Muscle layer of colon (tissue), 2 donors: ENCODE results near the gene IDUA.

Source experiments
- H3K27ac ChIP-seq: one replicate; pipeline ENCODE4 v1.7.0; 2013; ENCODE audit warnings: low read depth, mild to moderate bottlenecking, low read length, moderate library complexity
- H3K27me3 ChIP-seq, 2 donors: one replicate each; pipeline ENCODE4 v1.7.0; 2013; ENCODE audit warnings: low read length in 2 of 2, mild to moderate bottlenecking in 2 of 2; ENCODE audit not compliant: insufficient read depth in 2 of 2, control insufficient read depth in 1 of 2
- H3K36me3 ChIP-seq: one replicate; pipeline ENCODE4 v1.7.0; 2013; ENCODE audit warnings: mild to moderate bottlenecking, low read length; ENCODE audit not compliant: insufficient read depth
- H3K4me1 ChIP-seq: one replicate; pipeline ENCODE4 v1.7.0; 2013; ENCODE audit warnings: mild to moderate bottlenecking, low read length; ENCODE audit not compliant: insufficient read depth
- H3K4me3 ChIP-seq, 2 donors: one replicate each; pipeline ENCODE4 v1.7.0; 2013; ENCODE audit warnings: low read length in 2 of 2, low read depth in 1 of 2, mild to moderate bottlenecking in 1 of 2, moderate library complexity in 1 of 2
- H3K9ac ChIP-seq: one replicate; pipeline ENCODE4 v1.7.0; 2013; ENCODE audit warnings: low read length
- H3K9me3 ChIP-seq: one replicate; pipeline ENCODE4 v1.7.0; 2013; ENCODE audit warnings: mild to moderate bottlenecking, low read length
- donor health status: abdominal sarcoma.
- donor health status: Adenocarcinoma of cecum.

Gene IDUA

DNA sequence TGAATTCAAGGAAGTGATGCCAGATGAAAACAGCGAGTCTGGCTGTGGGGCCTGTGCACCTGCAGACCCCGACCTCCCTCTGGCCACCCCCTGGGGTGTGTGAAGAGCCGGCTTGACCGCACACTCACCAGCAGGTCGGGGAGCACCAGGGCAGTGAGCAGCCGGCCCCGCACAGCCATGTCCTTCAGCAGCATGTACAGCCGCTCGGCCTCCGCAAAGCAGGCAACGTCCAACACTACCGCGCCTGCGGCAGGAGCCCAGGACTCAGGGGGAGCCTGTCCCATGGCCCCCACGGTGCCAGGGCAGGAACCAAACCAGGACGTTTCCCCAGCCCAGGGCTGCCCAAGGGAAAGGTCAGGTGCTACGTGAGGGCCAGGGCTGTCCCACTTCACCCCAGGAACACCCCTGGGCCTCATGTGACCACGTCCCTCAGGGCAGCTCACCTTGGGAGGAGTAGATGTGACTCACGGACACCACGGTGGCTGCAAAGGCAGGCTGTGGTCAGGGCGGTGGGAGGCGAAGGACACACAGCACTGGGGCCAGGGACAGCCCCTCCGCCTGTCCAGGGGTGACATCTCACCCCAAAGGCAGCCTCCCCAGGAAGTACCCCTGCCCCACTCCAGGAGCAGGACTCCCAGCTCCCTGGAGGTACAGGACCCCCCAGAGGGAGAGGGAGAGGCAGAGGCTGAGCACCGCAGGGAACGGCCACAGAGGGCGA lies 21.6 kb upstream of the IDUA start:
- Histone ChIP-seq H3K4me1 (no peaks in the 10 kb centered on the region), H3K27ac (no peak overlapping the region), H3K9ac (no peak overlapping the region), H3K9me3 (no peaks in the 10 kb centered on the region), H3K36me3 (peaks cover 12% of the 10 kb centered on the region), H3K4me3 (no peak overlapping the region), H3K27me3 (peaks cover 0 to 14% of the 10 kb centered on the region in 2 donors)

DNA sequence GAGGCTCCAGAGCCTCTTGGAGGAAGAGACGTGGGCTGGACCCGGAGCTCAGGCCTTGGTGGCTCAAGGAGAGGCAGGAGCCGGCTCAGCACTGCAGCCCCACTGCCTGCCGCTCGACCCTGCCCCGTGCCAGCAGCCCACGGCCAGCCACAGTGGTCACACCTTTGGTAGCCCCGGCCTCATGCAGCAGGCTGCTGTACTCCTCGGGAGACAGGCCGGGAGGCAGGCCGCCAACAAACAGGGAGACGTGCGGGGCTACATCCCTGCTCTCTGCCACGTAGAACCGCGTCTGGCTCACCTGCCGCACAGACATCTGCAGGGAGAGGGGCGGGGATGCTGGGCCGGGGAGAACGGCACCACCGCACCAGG lies 21.1 kb upstream of the IDUA start:
- Histone ChIP-seq H3K36me3 (peaks cover 12% of the 10 kb centered on the region), H3K9me3 (no peaks in the 10 kb centered on the region), H3K9ac (no peak overlapping the region), H3K27ac (no peak overlapping the region), H3K27me3 (peaks cover 0 to 14% of the 10 kb centered on the region in 2 donors), H3K4me1 (peaks cover 2% of the 10 kb centered on the region), H3K4me3 (no peak overlapping the region)

DNA sequence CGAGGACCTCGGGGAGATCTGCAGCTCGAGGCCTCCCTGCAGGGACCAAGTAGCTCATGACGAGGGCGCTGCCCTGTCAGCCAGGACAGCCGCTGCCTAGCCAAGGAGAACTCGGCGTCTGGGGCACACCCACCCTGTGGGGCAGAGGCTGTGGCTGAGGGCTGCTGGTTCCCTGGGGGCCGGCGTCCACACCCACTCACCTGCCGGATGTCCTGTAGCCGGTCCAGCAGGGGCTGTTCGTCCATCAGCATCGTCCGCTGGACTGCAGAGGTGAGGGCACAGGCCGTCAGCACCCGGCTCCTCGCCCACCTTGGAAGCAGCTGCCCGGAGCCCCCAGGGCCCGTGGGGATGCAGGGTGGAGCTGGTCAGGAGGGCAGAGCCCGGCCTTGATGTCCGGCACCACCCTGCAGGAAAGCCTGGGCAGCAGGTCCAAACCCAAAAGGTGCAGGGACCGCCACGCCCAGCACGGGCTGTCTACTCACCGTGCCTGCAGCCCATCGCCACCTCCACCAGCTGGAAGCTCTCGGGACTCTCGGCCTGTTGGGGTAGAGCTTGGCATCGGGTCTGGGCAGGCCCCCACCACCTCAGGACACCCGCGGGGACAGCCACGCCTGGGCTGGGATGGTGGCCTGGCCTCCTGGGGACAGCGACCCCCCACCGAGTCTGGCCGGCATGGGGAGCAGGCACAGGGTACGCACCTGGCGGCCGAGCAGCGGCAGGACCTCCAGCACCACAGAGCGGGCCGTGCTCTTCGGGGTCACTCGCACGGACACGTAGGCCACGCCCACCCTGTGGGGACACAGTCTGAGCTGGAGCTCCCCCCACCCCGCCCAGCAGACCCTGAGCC lies 20.4 kb upstream of the IDUA start:
- no peak overlapping the region for H3K9ac ChIP-seq
- H3K27ac ChIP-seq: no peak overlapping the region
- H3K9me3 ChIP-seq: no peaks in the 10 kb centered on the region
- H3K4me1 ChIP-seq: peaks cover 9% of the 10 kb centered on the region
- H3K36me3 ChIP-seq: peaks cover 12% of the 10 kb centered on the region
- peaks cover 0 to 14% of the 10 kb centered on the region in 2 donors for H3K27me3 ChIP-seq
- H3K4me3 ChIP-seq: no peak overlapping the region

DNA sequence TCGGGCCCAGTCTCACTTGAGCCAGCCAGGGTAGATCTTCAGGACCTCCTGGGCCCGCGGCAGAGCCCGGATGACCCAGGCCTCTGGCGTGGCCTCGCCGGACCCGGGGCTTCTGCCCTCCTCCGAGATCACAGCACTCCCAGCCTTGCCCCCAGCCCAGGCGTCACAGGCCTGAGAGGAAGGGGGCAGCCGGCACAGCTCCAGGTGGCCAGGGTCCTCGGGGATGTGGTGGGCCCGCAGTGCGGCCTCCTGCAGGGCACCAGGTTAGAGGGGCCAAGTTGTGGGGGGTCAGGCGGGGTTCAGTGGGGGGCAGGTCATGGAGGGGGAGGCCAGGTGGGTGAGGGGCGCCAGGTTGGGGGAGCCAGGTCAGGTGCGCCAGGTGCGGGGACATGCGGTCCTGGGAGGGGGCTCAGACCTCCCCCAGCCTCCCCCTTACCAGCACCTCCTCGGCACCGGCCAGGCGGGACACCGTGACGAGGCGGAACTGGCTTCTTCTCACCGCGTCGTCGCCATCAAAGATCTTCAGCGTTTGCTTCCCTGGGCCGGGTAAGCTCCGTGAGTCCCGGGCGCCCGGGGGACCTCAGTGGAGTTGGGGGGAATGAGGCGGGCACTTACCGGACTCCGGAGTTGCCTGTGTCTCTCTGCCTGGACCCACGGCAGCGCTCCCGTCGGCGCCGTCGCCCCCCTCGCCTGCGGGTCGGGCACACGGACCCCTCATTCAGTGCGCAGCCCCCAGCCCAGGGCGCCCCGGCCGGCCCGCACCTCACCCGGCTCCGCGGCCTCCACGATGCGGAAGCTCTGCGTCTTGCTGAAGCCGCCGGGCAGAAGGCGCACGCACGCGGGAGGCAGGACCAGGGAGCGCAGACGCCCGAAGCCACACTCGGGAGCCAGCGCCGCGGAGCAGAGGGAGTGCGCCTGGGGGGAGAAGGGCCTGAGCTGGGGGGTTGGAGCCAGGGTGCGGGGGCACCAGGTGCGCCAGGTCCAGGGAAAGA lies 19.4 kb upstream of the IDUA start:
- H3K4me3 ChIP-seq: no peak overlapping the region
- peaks cover 0 to 14% of the 10 kb centered on the region in 2 donors for H3K27me3 ChIP-seq
- peaks cover 18% of the 10 kb centered on the region for H3K4me1 ChIP-seq
- H3K27ac ChIP-seq: no peak overlapping the region
- H3K9me3 ChIP-seq: no peaks in the 10 kb centered on the region
- peaks cover 7% of the 10 kb centered on the region for H3K36me3 ChIP-seq
- H3K9ac ChIP-seq: no peak overlapping the region

DNA sequence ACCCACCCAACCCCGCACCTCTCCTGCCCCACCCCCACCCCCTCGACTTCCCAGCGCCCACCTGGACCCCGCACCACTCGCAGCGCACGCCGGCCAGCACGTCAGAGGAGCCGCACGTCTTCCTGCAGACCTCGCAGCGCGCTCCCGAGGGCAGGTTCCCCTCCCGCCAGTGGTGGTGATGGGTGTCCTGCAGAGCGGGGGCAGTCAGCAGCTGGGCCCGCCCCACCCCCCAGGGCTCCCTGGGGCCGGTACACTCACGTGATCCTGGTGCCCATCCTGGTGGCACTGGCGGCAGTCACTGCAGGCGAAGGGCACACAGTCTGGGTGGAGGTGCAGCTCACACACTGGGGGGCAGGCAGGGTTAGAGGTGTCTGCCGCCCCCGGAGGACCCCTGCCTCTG lies 18.6 kb upstream of the IDUA start:
- Histone ChIP-seq H3K4me3 (no peak overlapping the region), H3K4me1 (peaks cover 21% of the 10 kb centered on the region), H3K27ac (no peak overlapping the region), H3K9ac (no peak overlapping the region), H3K36me3 (peaks cover 4% of the 10 kb centered on the region), H3K27me3 (peaks cover 0 to 14% of the 10 kb centered on the region in 2 donors), H3K9me3 (no peaks in the 10 kb centered on the region)

DNA sequence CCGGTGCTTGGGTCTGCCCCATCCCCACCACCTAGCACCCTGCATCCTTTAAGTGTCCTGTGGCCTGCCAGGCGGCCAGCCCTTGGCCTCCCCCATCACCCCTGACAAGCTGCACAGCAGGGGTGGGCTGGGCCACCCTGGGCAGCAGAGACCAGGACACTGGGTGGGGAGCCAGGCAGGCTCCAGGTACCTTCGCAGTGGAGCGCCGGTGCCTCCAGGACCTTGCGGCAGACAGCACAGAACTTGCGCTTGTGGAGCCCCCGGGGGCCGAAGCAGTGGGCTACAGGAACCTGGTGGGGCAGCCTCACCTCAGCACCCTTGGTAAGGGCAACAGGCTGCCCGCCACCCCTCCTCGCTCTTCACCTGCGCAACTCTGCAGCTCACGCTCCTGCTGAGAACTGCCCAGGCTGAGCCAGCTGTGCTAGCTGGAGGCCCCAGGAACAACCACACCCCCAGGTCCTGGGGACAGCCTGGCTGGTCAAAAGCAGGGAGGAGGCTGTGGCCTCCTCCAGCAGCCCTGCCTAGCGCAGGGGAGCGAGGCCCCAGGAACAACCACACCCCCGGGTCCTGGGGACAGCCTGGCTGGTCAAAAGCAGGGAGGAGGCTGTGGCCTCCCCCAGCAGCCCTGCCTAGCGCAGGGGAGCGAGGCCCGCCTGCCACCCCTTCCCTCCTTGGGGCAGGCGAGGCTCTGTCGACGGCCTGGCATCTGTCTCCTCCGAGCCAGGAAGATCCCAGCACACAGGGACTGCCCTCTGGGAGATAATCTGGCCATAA lies 18.0 kb upstream of the IDUA start:
- Histone ChIP-seq H3K36me3 (peaks cover 4% of the 10 kb centered on the region), H3K4me3 (no peak overlapping the region), H3K27ac (no peak overlapping the region), H3K27me3 (peaks cover 0 to 14% of the 10 kb centered on the region in 2 donors), H3K9ac (no peak overlapping the region), H3K4me1 (peaks cover 21% of the 10 kb centered on the region), H3K9me3 (no peaks in the 10 kb centered on the region)

DNA sequence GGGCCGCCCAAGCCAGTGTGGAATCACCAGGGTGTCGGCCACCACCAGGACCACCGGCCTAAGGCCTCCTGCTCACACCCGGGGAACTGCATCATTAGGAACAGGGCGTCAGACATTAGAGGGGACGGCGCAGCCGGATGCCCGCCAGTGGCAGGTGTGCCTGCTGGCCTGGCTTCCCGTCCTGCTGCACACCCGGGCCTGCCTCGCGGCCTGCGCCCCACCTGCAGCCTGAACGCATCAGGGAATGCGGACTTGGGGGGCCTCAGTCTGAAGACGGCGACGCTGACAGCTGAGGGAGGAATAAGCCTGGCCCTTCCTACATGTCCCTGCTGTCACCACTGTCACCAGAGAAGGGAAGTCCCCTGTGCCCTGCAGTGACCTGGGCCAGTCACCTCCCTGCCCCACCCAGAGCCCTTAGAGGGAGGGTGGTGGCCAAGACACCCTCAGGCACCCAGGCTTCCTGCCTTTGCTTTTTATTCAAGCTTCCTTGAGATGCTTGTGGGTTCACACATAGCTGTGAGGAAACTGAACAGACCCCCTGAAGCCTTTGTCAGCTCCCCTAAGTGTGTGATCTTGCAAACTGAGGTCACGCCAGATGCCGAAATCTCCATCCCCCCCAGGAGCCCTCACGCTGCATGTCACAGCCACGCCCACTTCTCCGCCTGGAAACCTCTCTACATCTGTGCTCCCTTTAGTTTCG lies 16.6 kb upstream of the IDUA start:
- no peak overlapping the region for H3K4me3 ChIP-seq
- no peak overlapping the region for H3K9ac ChIP-seq
- peaks cover 21% of the 10 kb centered on the region for H3K4me1 ChIP-seq
- peaks cover 0 to 14% of the 10 kb centered on the region in 2 donors for H3K27me3 ChIP-seq
- H3K27ac ChIP-seq: no peak overlapping the region
- H3K9me3 ChIP-seq: no peaks in the 10 kb centered on the region
- H3K36me3 ChIP-seq: peaks cover 3% of the 10 kb centered on the region

DNA sequence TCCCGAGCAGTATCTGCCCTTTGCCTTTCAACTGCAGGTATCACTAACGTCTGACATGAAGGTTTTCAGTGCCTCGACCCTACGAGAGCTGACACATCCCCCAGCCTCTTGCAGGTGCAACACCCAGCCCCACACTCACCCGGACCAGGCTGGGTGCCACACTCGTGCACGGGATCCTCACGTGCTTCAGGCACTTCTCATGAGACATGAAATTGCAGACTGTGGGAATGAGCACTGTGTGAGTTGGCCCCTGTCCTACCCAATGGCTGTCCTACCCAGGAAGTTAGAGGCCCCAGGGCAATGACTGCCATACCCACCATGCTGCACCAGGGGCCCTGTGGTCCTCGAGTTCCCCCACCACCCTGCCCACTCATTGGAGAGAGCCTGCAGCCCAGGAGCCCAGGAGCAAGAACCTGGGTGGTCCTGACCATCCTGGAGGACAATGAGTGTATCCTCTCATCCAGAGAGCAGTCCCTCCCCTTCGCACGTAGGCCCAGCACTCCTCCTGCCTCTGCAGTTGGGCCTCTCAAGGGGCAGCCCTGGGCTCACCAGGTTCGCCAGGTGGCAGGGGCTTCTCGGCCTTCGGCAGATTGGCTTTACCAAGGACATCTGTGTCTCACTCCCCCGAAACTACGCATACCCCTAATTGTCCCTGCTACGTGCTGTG lies 15.9 kb upstream of the IDUA start:
- Histone ChIP-seq H3K9me3 (no peaks in the 10 kb centered on the region), H3K27me3 (peaks cover 0 to 14% of the 10 kb centered on the region in 2 donors), H3K4me1 (peaks cover 21% of the 10 kb centered on the region), H3K27ac (no peak overlapping the region), H3K36me3 (no peaks in the 10 kb centered on the region), H3K4me3 (no peak overlapping the region), H3K9ac (no peak overlapping the region)

DNA sequence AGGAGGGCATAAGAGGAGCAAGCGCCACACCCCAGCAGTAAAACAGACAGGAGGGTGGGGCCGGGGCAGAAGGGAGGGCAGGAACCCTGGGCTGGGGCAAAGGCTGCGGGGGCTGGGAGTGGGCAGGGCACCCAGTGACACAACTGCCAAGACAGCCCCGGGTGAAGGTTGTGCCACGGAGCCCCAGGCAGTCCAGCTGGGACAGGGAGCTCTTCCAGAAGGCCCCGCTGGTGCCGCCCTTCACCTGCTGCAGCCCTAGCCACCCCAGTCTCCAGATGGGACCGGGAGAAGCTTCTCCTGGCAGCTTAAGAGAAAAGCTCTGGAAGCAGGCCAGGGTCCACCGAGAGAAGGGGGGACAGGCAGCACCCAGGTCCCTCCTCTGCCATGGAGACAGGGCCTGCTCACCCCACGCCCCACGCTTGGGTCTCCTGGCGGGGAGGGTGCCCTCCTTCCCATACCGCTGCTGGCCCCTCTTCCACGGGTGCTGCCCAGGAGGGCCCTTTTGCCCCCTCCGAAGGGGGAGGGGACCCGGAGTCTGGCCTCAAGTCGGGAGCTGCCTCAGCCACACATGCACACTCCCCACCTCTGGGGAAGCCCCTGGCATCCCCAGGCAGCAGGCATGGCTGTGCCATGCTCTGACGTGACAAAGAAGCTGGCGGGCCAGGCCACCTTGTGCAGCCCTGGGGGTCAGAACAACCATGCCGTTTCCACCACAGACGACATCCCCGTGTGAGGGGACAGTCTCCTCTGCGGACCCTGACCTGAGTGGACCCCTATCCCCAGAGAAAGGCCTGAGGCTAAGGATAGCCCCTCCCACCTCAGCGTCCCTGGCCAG lies 15.0 kb upstream of the IDUA start:
- Histone ChIP-seq H3K27ac (no peak overlapping the region), H3K4me1 (peaks cover 21% of the 10 kb centered on the region), H3K9me3 (no peaks in the 10 kb centered on the region), H3K36me3 (no peaks in the 10 kb centered on the region), H3K27me3 (peaks cover 0 to 14% of the 10 kb centered on the region in 2 donors), H3K9ac (no peak overlapping the region), H3K4me3 (peak overlapping the region in 1 of 2 donors; percentile 66)
